Mesangial cell (primary cell): ENCODE measurements around the gene MTMR2. TPM values are rescaled to one million over a fixed set of nuclear protein-coding genes. Genes with fewer than 3 reads are reported as not detected.

Experiments used
- total RNA-seq: library from RNA; depleted of rRNA; stranded (reverse); fragments of >200 nt; gene quantifications from 2 replicates; pipeline ENCODE4 v1.2.3, GENCODE V29; 2015

Gene MTMR2
- total RNA-seq: 27.1 and 31.3 TPM in 2 replicates

DNA sequence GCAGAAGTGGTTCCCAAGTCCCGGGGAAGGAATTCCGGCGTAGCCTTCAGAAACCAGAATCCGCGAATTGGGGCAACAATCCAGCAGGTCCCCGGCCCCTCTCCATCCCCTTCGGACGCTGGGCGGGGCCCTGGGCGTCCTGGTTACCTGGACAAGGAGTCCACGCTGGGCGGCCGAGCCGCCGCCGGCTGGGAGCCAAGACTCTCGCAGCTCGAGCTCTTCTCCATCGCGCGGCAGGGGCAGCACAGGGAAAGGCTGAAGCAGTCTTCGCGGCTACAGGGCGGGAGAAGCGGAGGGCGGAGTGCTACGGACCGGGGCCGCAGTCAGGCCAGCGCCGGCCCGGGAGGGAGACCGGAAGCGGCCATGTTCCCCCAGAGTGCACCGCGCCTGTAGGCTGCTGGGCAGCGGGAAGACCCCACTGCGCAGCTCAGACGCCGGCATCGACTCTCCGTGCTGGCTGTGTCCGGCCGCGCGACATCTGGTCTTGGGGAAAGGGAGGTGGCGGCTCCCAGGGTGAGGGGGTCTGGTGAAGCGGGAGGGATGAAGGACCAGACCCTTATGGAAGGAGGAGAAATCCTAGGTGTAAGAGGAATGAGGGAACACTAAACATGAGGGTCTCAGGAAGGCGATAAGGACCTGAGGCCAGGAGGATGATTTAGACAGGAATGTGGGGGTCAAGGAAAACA lies at the start of gene MTMR2:
Gene MTMR2, minus strand, starts transcription at position 380 of the 686 bp plus-strand sequence. Its CDS starts 153 bp downstream, at position 227.

DNA sequence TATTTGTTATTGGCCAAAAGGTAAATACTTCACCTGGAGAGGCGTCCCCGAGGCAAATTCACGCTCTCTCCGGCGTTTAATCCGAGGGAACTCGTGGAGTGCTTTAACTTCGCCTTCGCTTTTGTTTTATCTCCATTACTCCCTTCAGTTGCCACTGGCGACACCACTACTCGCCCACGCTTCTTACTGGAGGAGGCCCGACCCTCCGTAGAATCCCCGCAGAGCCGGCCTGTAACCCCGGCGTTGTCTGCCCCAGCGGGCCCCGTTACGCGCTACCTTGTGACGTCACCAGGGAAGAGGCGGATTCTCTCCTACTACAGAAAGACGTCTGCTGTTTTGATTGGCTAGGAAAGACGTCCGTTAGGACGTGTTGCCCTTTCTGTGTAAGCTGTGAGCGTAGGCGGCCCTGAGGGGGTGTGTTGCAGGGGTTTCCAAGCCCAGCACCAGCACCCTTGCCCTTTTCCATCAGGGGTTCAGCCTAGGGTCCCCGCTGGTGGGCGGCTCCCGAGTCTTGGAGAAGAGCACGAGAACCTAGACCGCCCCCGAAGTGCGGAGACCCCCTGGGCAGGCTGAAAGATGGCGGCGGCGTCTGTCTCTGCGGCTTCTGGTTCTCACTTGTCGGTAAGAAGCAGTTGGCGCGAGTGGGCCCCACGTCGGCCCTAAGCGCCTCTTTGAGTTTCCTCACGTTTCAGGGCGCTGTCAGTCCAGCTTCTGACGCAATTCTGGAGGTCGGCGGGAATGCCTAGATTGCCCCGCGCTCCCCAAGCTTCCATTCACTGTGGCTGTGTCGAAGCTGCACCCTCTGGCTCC lies 133.6 kb downstream of the MTMR2 start, which contains the start of gene CEP57:
Gene CEP57, plus strand, starts transcription at position 376 of the 810 bp plus-strand sequence. Its CDS starts 201 bp downstream, at position 577.

DNA sequence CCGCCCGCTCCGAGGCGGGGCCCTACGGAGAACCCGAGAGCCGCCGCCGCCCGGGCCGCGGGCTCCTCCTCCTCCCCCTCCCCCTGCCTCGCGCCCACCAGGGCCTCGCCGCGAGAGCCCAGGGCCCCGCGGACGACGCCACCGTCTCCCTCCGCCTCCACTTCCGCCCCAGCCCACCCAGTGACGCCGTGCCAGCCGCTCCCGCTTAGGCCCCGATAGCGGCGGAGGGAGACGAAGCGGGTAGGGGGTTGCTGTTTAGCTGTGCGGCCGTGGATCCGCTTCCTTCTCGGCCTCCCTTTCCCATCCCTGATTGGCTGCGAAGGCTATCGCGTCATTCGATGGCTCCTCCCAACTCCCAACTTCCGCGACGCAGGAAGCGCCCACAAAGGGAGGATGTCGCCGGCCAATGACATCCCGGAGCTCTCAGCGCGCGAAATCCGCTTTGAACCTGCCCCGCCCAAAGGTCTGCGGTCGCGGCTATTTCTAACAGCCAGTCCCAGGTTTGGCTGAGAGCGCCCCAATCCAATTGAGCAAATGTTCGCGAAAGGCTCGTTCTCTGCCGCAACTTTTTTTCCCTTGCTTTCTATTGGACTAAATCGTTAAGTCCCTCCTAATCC lies 134.3 kb downstream of the MTMR2 start, which contains the start of gene FAM76B:
Gene FAM76B, minus strand, starts transcription at position 277 of the 617 bp plus-strand sequence. CDS start 304 bp downstream, outside the sequence.

Other genes with a start within 250 kb of the MTMR2 start
- gene FAM76B, start 134.3 kb downstream of the MTMR2 start, total RNA-seq: 6.6 and 8.1 TPM in 2 replicates
- 24.0 and 24.1 TPM in 2 replicates for gene CEP57, start 133.6 kb downstream of the MTMR2 start, total RNA-seq